Stimulated activated naive CD4-positive, alpha-beta T cell treated with Interleukin-2 at 50 U/mL for 16 hours (primary cell): ENCODE measurements around the gene THBS1.

Source experiments
- DNase-seq: peaks from one replicate; lab custom pipeline; 2025; lab: John Stamatoyannopoulos, UW

The THBS1 gene

DNA sequence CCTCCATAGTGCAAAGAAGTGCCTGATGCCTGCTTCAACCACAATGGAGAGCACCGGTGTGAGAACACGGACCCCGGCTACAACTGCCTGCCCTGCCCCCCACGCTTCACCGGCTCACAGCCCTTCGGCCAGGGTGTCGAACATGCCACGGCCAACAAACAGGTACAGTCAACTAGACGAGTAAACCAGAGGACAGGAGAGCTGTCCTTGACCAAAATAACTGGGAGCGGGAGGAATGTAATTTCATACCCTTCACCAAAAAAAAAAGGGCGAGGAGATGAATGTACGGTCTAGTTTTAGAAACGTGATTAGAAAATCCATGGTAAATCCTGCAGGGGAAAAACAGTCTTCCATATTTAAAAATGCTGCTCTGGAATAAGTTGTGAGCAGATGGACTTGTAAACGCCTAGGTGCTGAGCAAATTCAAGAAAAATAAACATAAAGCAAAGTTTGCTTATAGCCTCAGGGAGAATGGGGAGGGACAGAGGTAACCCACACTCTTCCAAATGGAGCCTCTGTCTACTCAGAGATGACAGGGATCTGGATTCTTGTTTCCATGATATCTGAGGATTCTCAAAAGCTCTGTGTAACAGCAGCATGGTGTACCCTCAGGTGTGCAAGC, 8.4 kb downstream of the THBS1 start:
- no peak for DNase-seq

DNA sequence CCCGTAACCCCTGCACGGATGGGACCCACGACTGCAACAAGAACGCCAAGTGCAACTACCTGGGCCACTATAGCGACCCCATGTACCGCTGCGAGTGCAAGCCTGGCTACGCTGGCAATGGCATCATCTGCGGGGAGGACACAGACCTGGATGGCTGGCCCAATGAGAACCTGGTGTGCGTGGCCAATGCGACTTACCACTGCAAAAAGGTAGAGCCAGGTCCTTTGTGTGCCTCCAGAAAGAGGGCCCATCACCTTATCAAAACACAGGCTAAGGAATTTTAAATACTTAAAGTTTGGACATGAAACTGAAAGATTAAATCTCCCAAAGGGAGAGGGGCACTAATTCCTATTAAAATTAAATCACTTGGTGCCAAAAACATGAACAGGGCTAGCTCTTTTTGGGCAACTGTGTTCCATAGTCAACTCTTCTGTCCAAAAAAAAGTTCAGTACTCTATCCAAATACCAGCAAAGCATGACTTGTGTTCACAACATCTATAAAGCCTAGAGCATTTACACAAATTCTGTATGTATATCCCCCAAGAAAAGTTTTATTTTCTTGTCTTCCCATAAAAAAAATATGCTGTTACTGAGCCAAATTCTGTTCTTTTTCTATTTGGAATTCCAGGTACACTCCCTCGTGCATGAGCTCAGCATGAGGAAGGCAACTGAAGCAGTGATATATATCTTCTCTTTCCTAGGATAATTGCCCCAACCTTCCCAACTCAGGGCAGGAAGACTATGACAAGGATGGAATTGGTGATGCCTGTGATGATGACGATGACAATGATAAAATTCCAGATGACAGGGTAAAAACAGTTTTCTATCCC, 9.2 kb downstream of the THBS1 start:
- DNase-seq: no peak

DNA sequence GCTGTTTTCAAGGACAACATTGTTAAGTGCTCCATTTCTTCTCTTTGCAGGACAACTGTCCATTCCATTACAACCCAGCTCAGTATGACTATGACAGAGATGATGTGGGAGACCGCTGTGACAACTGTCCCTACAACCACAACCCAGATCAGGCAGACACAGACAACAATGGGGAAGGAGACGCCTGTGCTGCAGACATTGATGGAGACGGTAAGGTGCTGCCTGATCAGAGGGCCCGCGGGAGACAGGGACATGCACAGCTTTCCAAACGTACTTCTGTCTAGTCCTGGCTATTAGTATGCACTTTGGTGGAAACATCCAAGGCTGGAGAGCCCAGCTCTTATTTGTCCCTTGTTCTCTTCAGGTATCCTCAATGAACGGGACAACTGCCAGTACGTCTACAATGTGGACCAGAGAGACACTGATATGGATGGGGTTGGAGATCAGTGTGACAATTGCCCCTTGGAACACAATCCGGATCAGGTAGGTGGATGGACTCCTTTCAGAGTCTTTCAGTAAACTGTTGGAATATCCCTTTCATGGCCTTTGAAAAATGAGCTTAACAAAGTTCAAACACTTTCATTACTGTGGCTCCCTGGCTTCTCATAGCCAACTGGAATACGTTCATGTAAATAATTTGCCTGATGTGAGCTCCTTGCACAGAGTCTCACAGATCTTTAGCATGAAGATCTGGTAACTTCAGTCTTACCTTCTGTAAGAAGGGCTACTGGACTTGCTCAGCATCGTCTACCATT, 10.4 kb downstream of the THBS1 start:
- no peak for DNase-seq

DNA sequence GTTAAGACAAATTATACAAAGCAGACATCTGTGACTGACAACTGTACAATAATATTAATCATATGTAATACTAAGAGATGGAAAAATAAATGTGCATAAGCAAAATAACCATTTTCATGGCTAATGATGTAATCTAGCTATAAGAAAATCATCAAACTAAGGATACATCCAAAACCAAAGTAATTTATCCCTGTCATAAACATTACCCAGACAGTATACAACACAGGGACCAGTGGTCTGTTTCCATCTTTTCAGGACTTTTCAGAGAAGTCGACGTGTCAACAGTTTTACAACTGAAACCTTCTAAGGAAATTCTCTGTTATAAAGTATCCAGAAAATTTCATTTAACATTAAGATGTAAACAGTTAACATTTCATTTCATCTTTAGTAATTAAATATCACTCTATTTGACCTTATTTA, 11.0 kb downstream of the THBS1 start:
- no peak for DNase-seq

DNA sequence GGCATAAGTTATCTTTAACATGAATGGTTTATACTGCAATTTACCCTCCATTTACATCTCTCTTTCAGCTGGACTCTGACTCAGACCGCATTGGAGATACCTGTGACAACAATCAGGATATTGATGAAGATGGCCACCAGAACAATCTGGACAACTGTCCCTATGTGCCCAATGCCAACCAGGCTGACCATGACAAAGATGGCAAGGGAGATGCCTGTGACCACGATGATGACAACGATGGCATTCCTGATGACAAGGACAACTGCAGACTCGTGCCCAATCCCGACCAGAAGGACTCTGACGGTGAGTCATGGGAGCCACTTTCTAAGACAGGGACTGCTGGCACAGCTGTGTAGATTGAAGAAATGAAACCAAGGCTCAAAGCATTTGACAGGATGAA, 11.6 kb downstream of the THBS1 start:
- no peak for DNase-seq

DNA sequence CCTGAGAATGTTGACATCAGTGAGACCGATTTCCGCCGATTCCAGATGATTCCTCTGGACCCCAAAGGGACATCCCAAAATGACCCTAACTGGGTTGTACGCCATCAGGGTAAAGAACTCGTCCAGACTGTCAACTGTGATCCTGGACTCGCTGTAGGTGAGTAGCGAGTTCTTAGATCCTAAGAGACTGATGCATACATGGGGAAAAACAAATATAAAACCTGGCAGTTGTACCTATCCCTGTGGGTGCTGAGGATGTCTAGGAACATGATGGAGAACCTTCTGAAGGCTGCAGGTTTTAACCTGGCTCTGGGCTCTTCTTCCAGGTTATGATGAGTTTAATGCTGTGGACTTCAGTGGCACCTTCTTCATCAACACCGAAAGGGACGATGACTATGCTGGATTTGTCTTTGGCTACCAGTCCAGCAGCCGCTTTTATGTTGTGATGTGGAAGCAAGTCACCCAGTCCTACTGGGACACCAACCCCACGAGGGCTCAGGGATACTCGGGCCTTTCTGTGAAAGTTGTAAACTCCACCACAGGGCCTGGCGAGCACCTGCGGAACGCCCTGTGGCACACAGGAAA, 12.3 kb downstream of the THBS1 start:
- DNase-seq: no peak

DNA sequence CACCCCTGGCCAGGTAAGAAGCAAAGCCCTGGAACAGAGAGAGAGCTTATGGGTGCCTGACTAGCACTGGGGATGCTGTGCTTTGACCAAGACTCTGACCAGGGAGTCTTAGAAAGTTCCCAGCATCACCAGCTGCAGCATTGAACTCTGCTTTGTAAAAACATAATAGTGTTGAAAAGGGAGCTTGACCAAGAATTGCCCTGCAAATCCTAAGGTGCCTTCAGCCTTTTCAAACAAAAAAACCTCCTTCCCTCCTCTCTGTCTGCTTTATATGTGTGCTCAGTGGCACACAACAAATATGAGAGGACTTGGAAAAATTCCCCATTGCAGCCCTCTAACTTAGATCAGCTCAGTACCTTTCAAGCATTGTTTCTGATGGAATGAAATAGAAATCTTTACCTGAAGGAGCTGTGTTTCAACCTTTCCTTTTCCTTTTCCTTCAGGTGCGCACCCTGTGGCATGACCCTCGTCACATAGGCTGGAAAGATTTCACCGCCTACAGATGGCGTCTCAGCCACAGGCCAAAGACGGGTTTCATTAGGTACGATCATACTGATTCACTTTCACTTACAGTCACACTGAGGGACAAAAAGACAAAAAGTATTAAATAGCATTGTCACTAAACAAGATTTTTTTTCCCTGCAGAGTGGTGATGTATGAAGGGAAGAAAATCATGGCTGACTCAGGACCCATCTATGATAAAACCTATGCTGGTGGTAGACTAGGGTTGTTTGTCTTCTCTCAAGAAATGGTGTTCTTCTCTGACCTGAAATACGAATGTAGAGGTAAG, 13.0 kb downstream of the THBS1 start:
- DNase-seq: peak; percentile 19

DNA sequence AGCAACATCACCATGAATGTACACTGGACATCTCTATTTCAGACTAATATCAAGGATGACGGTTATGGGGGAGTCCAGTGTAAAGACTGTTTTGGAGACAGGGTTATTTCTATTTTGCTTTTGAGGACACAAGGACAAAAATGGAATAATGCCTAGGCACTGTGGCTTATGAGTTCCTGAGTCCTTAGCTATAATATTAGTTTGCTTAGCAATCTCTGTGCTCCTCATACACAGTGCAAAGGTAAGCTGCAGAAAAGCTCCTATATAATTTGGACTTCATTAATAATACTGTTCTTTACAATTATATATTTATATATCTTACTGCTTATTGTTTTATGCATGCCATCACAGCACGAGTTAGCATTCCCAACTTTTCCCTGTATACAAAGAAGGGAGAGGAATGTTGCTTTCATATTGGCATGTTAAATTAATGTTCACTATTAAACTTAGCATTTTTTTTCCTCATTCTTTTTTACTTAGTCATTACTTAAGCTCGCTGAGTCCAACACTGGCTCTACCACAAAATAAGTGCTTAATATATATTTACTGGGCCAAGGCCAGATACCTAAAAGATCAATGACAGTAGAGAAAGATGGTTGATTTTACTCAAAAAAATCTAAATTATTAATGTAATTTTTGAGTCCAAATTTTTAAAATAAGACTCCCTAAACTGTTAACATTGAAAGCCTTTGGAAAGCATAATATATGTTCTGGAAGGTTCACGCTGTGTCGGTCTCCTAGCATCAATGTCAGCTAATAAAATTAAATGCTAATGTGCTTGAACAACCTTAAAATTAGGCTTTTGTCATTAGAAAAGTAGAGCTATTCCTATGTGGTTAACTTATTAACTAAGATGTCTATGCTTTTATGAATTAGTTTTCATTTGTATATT, 13.8 kb downstream of the THBS1 start:
- no peak for DNase-seq

DNA sequence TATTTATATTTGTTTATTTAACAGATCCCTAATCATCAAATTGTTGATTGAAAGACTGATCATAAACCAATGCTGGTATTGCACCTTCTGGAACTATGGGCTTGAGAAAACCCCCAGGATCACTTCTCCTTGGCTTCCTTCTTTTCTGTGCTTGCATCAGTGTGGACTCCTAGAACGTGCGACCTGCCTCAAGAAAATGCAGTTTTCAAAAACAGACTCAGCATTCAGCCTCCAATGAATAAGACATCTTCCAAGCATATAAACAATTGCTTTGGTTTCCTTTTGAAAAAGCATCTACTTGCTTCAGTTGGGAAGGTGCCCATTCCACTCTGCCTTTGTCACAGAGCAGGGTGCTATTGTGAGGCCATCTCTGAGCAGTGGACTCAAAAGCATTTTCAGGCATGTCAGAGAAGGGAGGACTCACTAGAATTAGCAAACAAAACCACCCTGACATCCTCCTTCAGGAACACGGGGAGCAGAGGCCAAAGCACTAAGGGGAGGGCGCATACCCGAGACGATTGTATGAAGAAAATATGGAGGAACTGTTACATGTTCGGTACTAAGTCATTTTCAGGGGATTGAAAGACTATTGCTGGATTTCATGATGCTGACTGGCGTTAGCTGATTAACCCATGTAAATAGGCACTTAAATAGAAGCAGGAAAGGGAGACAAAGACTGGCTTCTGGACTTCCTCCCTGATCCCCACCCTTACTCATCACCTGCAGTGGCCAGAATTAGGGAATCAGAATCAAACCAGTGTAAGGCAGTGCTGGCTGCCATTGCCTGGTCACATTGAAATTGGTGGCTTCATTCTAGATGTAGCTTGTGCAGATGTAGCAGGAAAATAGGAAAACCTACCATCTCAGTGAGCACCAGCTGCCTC, 14.7 kb downstream of the THBS1 start:
- no peak for DNase-seq

DNA sequence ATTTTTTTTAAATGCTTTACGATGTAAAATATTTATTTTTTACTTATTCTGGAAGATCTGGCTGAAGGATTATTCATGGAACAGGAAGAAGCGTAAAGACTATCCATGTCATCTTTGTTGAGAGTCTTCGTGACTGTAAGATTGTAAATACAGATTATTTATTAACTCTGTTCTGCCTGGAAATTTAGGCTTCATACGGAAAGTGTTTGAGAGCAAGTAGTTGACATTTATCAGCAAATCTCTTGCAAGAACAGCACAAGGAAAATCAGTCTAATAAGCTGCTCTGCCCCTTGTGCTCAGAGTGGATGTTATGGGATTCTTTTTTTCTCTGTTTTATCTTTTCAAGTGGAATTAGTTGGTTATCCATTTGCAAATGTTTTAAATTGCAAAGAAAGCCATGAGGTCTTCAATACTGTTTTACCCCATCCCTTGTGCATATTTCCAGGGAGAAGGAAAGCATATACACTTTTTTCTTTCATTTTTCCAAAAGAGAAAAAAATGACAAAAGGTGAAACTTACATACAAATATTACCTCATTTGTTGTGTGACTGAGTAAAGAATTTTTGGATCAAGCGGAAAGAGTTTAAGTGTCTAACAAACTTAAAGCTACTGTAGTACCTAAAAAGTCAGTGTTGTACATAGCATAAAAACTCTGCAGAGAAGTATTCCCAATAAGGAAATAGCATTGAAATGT, 15.6 kb downstream of the THBS1 start:
- no peak for DNase-seq

DNA sequence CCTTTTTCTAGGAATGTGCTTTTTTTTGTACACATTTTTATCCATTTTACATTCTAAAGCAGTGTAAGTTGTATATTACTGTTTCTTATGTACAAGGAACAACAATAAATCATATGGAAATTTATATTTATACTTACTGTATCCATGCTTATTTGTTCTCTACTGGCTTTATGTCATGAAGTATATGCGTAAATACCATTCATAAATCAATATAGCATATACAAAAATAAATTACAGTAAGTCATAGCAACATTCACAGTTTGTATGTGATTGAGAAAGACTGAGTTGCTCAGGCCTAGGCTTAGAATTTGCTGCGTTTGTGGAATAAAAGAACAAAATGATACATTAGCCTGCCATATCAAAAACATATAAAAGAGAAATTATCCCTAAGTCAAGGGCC, 16.5 kb downstream of the THBS1 start:
- DNase-seq: no peak

DNA sequence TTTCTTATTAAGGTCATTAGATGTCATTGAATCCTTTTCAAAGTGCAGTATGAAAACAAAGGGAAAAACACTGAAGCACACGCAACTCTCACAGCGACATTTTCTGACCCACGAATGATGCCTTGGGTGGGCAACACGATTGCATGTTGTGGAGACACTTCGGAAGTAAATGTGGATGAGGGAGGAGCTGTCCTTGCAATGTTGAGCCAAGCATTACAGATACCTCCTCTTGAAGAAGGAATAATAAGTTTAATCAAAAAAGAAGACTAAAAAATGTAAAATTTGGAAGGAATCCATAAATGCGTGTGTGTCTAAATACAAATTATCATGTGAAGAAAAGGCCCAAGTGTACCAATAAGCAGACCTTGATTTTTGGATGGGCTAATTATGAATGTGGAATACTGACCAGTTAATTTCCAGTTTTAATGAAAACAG, 16.9 kb downstream of the THBS1 start:
- DNase-seq: no peak

DNA sequence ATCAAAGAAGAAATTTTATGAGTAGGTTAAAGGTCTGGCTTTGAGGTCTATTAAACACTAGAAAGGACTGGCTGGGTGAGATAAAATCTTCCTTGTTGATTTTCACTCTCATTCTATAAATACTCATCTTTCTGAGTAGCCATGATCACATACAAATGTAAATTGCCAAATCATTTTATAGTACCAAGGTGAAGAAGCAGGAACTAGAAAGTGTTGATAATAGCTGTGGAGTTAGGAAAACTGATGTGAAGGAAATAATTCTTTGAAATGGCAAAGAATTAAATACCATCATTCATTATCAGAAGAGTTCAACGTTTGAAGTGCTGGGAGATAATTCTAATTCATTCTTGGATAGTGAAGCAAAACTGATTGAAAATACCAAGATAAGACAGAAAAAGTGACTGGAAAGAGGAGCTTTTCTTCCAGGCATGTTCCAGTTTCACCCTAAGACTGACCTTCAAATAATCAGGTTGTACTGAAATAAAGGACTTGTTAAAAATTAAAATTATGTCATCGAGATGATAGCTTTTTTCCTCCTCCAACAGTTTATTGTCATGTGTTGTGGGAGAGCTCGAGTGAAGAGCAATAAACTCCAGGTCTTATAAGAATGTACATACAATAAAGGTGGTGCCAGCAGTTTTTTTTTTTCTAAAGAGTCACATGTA, 17.4 kb downstream of the THBS1 start:
- DNase-seq: no peak

DNA sequence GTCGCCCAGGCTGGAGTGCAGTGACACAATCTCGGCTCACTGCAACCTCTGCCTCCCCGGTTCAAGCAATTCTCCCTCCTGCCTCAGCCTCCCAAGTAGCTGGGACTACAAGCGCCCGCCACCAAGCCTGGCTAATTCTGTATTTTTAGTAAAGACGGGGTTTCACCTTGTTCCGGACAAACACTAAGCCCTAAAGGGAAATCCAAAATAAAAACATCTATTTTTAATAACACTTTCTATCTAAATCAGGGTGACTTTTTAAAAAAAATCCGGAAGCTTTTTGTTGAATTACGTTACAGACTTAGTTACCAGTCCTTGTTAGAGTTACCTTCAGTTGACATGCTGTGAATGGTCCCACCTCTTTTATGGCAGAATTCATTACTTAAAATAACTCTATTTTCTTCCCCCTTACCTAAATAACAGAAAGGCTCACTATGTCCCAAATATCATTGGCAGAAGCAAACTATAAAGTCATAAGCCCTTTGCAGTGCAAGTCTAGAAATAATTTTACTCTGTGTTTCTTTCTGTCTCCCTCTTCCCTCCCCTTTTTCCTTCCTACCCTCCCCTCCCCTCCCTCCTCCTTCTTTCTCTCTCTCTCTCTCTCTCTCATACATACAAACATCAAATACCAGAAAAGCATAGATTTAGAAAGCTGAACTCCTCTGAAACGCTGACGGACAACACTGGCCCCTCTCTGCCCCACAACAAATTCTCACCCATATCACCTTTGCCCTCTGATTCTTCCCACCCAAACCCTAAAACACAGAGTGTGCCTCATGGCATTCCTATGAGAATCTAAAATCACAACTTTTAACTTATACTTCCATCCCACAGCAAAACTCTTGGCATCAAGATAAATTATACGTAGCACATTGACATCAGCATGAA, 18.3 kb downstream of the THBS1 start:
- no peak for DNase-seq

DNA sequence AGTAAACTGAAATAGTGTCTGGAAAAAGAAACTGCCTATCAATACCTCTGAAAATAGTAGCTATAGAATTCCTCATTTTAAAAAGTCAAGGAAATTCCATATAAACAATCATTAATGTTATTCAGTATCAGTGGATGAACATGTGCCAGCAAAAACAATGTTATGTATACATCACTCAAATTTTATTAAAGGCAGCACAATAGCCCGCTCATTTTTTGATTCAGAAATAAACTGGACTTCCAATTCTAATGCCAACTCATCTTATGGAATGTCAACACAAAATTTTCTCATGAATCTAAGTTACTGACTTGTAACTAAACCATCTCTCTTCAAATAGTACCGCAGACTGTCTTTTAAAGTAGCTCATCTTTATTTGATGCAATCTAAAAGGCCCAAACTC, 19.0 kb downstream of the THBS1 start:
- DNase-seq: no peak

DNA sequence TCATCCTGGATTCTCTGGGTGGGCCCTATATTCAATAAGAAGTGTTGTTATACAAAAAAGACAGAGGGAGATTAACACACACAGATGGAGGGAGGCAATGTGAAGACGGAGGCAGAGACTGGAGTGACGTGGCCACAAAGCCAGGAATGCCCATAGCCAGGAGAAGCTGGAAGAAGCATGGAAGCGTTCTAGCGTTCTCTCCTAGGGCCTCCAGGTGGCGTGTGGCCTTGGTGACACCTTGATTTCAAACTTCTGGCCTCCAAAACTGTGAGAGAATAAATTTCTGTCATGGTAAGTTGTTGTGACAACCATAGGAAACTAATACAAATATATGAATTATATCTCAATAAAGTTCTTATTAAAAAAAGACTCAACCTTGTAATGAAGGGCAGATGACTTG, 21.3 kb downstream of the THBS1 start:
- no peak for DNase-seq

DNA sequence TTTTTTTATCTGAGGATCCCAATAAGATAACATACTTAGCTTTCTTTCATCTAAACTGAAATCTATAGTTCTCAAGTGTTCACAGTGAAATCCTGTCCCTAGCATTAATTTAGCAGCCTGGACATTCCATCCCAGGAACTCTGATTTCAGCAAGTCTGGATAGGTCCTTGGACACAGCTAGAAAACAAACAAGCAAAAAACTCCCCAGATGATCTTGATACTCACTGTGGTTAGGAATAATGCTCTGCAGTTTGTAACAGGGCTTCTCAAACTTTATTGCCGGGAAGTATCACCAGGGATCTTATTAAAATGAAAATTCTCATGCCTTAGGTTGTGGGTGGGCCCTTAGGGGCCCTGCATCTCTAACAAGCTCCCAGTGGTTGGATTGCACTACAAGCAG, 24.3 kb downstream of the THBS1 start:
- no peak for DNase-seq
